Activated naive CD4-positive, alpha-beta T cell treated with anti-CD3 and anti-CD28 coated beads, Interleukin-2, amount 10 ng/mL, durations not matched to agents 7 days and 5 days (primary cell): ENCODE measurements around the gene HAGH.

ENCODE experiments used
- CTCF ChIA-PET: fragments of 350-600 bp; sonication (Branson Sonifier 250); formaldehyde crosslinking; loops from one replicate; lab custom pipeline; 2021; ENCODE audit warnings: antibody characterized with exemption; lab: Charles Lee
- DNase-seq: peaks from one replicate; pipeline ENCODE4 v3.0.0-alpha.2; 2020
- H3K27ac Mint-ChIP-seq: one replicate; pipeline ENCODE4 v1.8.0; 2021; ENCODE audit warnings: mild to moderate bottlenecking, moderate library complexity, mixed read lengths
- H3K27me3 Mint-ChIP-seq: one replicate; pipeline ENCODE4 v1.8.0; 2021; ENCODE audit warnings: mild to moderate bottlenecking, mixed read lengths
- H3K36me3 Mint-ChIP-seq: one replicate; pipeline ENCODE4 v1.8.0; 2021; ENCODE audit warnings: mixed read lengths
- H3K4me1 Mint-ChIP-seq: one replicate; pipeline ENCODE4 v1.8.0; 2021; ENCODE audit warnings: mixed read lengths
- H3K4me3 Mint-ChIP-seq: one replicate; pipeline ENCODE4 v1.8.0; 2021; ENCODE audit warnings: mild to moderate bottlenecking, moderate library complexity, mixed read lengths
- H3K9me3 Mint-ChIP-seq: one replicate; pipeline ENCODE4 v1.8.0; 2021; ENCODE audit warnings: mixed read lengths

HAGH gene

DNA sequence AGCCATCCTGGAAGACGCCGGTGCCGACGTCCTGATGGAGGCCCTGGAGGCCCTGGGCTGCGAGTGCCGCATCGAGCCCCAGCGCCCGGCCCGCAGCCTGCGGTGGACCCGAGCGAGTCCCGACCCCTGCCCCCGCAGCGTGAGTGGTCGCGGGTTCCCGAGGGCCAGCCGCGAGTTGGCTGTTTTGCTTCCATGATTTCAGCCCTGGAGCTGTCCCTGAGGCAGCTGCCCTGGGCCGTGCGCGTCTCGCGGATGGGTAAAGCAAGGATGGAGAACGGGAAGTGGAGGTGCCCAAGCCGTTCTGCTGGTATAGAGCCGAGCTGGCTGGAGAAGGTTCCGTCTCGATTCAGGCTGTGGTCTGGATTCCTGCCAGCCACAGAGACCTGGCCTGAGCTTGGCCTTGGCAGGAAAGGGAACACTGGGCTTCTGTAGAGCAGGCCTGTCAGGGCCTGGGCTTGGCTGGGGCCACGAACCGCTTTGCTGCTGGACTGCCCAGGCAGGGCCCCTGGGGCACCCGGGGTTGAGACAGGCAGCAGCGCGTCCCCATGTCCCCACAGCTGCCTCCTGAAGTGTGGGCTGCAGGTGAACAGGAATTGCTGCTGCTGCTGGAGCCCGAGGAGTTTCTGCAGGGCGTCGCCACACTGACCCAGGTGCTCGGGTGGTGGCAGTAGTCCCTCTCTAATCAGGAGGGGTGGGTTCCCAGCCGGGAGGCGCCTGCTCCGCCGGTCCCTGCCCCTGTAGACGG lies 52.8 kb downstream of the HAGH start:
- Mint-ChIP-seq H3K4me1 (peaks cover 24% of the 10 kb centered on the region), H3K9me3 (no peaks in the 10 kb centered on the region), H3K27me3 (no peaks in the 10 kb centered on the region), H3K4me3 (peak overlapping the region; percentile 96), H3K36me3 (peaks cover 7% of the 10 kb centered on the region), H3K27ac (peak overlapping the region; percentile 76)
- CTCF ChIA-PET = interaction anchor here (0.9 to 1.4 kb wide), 4 partner anchors 9 to 177 kb away, joined by 3 to 9 read pairs (median 3); partner anchors contain the start of genes MAPK8IP3, NUBP2 and SPSB3
- no peak for DNase-seq

DNA sequence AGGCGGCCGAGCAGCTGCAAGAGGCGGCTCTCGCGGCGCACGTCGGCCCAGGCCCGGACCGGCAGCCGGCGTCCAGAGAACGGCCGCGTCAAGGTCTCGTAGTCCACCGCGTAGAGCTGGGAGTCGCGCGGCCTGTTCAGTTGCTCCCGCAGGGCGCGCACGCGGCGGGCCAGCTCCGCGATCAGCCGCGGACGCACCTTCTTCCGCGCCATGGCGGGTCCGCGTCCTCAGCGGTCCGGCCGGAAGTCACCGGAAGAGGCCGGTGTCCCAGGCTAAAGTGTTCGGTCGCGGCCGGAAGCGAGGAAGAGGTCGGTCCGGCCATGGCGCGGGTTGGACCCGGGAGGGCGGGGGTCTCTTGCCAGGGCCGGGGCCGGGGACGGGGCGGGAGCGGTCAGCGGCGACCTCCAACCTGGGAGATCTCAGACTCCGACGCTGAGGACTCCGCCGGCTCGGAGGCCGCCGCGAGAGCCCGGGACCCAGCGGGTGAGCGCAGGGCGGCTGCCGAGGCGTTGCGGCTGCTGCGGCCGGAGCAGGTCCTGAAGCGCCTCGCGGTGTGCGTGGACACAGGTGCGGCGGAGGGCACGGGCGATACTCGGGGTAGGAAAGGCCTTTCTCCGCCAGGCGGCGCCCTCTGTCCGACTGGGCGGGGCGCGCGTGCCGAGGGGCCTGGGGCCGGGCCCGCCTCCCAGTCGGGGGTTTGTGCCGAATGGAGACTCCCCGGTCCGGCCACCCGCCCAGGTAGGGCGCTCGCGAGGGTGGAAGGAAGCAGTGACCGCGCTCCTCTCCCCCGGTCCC lies 53.5 kb downstream of the HAGH start, which contains the start of gene MRPS34:
MRPS34 (minus strand) TSS at position 227 of the 795 bp plus-strand sequence; CDS start at position 212, 15 bp downstream.
- H3K36me3 Mint-ChIP-seq = peaks cover 8% of the 10 kb centered on the region
- peaks cover 24% of the 10 kb centered on the region for H3K4me1 Mint-ChIP-seq
- CTCF ChIA-PET = interaction anchor here (0.8 to 1.4 kb wide), 3 partner anchors 9 to 178 kb away, joined by 3 to 9 read pairs (median 5); partner anchors contain the start of genes NUBP2 and SPSB3
- DNase-seq = peak; percentile 85
- H3K9me3 Mint-ChIP-seq = no peaks in the 10 kb centered on the region
- H3K27me3 Mint-ChIP-seq = no peaks in the 10 kb centered on the region
- H3K4me3 Mint-ChIP-seq = peak within 1 kb of the TSS; percentile 96
- H3K27ac Mint-ChIP-seq = peak within 1 kb of the TSS; percentile 97

DNA sequence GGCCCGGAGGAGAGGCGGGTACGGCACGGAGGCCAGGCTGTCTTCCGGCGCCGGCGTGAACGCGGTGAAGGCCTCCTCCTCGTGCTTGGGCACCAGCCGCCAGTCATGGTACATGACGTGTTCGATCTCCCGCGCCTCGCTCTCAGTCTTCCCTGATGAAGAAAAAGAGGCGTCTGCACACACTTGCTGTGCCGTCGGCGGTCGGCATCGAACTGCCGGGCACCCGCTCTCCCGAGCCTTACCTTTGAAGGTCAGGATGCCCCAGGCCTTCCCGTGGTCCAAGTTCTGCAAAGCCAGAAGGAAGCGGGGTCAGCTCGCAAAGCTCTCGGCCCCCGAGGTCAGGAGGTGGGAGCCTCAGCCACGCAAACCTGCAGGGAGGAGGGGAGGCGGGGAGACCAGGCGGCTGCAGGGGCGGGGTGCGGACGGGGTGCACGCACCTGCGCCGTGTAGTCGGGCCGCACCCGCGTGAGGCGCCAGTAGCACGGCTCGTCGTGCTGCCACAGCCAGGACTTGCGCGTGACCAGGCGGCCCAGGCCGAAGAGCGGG lies 54.2 kb downstream of the HAGH start, which contains the start of gene EME2:
EME2 (plus strand) TSS at position 449 of the 546 bp plus-strand sequence. CDS start 418 bp downstream, outside the sequence.
- Mint-ChIP-seq H3K36me3 (peaks cover 11% of the 10 kb centered on the region), H3K9me3 (no peaks in the 10 kb centered on the region), H3K27ac (peak within 1 kb of the TSS; percentile 97), H3K27me3 (no peaks in the 10 kb centered on the region), H3K4me1 (peaks cover 24% of the 10 kb centered on the region), H3K4me3 (peak within 1 kb of the TSS; percentile 96)
- CTCF ChIA-PET = interaction anchor here (0.8 kb wide), 1 partner anchor 10 kb away, joined by 5 read pairs; the partner anchor contains the start of genes NUBP2 and SPSB3
- DNase-seq = peak; percentile 66

DNA sequence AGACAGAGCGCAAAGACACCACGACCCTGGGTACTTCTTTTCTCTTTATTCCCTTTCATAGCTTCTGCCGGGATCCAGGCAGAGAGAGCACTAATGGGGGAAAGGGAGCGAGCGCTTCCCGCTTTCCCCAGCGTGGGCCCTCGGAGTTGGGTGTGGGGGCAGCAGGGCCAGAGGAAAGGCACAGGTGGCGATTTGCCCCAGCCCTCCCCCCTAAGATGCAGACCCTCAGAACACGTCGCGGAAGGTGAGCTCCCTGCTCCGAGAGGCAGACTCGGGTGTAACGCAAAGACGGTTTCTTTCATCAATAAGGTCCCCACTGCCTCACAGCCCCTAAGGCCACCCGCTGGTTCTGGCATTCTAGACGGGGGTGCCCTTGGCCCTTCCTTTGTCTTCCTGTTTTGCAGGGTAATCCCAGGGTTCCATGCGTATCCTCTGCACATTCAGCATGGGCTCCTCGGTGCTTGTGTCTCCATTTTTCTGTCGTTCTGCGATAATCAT lies 54.7 kb downstream of the HAGH start:
- peaks cover 13% of the 10 kb centered on the region for H3K36me3 Mint-ChIP-seq
- H3K4me1 Mint-ChIP-seq = peaks cover 24% of the 10 kb centered on the region
- H3K27ac Mint-ChIP-seq = peak overlapping the region; percentile 97
- H3K4me3 Mint-ChIP-seq = peak overlapping the region; percentile 96
- no peaks in the 10 kb centered on the region for H3K9me3 Mint-ChIP-seq
- CTCF ChIA-PET = no interaction called here
- DNase-seq = no peak
- H3K27me3 Mint-ChIP-seq = no peaks in the 10 kb centered on the region

DNA sequence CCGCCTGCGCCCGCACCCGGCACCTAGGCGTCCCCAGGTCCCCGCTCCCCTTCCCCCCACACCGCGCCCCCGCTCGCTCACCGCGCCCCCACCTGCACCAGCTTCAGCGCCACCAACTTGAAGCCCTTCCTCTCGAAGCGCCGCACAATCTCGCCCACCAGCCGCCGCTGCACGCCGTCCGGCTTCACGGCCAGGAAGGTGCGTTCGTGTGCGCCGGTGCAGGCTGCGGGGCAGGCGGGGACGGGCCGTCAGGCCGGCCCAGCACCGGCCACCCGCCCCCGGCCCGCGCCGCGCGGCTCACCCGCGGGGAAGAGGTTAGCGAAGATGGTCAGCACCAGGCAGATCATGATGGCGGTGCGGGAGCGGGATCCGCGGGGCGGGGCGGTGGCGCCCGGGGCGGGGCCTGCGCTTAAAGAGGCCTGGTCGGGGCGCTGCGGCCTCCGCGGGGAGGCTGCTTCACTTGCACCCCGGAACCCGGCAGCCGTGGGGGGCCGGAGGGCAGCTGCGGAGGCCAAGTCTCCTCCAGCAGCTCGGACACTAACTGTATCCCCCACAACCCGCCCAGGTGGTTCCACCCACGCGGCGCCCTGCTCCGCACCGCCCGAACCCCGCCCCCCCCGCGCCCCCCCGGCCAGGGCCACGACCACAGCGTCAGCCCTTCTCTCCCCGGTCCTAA lies 55.3 kb downstream of the HAGH start, which contains the start of gene NME3:
NME3 (minus strand) TSS at position 356 of the 676 bp plus-strand sequence; CDS start at position 347, 9 bp downstream.
- CTCF ChIA-PET = interaction anchor here (1.6 kb wide), 1 partner anchor 10 kb away, joined by 3 read pairs; no protein-coding TSS in a partner anchor
- no peaks in the 10 kb centered on the region for H3K27me3 Mint-ChIP-seq
- no peaks in the 10 kb centered on the region for H3K9me3 Mint-ChIP-seq
- peaks cover 24% of the 10 kb centered on the region for H3K4me1 Mint-ChIP-seq
- peaks cover 13% of the 10 kb centered on the region for H3K36me3 Mint-ChIP-seq
- peak; percentile 85 for DNase-seq
- peak within 1 kb of the TSS; percentile 97 for H3K27ac Mint-ChIP-seq
- H3K4me3 Mint-ChIP-seq = peak within 1 kb of the TSS; percentile 96

DNA sequence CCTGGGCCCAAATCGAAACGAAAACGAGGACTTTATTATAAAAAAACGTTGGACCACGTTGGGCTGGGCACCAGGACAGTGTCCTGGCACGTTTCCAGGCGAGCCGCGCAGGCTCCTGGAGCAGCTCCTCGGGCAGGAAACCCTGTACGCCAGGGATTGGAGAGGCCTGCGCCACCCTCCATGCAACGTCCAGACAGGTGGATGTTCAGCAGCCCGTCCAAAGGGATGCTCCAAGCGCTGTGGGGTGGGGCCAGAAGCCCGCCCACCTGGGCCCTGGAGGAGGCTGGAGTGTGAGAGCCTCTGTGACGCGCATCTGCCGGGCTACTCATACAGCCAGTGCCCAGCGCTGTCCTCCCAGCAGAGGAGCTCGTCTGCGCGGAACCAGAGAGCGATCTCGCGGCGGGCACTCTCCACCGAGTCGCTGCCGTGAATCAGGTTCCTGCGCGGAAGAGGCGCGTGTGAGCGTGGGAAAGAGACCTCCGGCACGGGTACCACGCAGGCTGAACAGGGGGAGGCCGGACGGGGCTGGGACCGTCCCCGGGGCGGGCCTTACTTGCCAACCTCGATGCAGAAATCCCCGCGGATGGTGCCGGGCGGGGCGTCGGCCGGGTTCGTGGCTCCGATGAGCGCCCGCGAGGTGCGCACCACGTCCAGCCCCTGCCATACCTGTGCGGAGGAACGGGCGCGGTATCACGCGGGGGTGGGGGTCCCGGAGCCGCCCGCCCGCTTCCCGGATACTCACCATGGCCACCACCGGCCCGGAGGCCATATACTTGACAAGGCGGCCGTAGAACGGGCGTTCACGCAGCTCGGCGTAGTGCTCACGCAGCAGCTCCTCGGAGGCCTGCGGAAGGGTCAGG lies 56.1 kb downstream of the HAGH start:
- CTCF ChIA-PET = interaction anchor here (1.6 kb wide), 1 partner anchor 11 kb away, joined by 3 read pairs; no protein-coding TSS in a partner anchor
- H3K4me1 Mint-ChIP-seq = peaks cover 24% of the 10 kb centered on the region
- peak overlapping the region; percentile 96 for H3K4me3 Mint-ChIP-seq
- no peaks in the 10 kb centered on the region for H3K27me3 Mint-ChIP-seq
- peaks cover 13% of the 10 kb centered on the region for H3K36me3 Mint-ChIP-seq
- no peaks in the 10 kb centered on the region for H3K9me3 Mint-ChIP-seq
- H3K27ac Mint-ChIP-seq = peak overlapping the region; percentile 71
- peak; percentile 50 for DNase-seq

DNA sequence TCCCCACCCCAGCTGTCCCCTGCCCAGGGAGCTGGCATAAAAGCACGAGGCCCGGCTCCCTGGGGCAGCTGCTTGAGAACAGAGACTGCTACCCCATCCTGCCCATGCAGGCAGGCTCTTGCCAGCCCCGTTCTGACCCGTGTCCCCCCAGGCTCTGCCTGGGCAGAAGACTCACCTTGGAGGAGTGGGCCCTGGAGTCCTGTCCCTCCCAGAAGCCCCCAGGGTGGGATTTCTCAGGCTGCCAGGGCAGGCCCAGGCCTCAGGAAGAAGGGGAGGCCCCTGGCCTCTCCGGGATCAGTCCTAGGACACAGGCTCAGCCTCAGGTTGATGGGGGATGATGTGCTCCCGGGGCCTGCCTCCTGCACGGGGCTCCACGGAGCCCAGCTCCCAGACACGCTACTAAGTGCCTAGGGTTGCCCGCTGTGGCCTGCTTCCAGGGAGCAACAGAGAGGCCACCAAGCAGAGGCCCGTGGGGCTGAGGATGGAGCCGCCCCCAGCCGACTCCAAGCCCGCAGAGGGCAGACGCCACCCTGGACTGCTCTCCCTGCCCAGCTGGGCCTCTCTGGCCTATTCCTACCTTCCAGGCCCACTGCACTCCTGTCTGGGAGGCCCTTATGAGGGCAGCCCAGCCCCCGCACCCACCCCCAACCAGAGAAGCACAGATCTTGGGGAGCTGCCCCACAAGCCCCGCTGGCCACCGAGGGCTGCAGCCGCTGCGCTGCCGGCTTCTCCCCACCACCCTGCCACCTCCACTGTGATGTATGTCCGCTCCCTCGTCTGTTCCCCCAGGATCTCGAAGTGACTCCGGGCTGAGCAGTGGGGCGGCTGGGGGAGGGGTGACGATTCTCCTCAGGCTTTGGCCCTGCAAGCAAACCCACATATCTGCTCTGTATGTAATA lies 57.0 kb downstream of the HAGH start:
- no peaks in the 10 kb centered on the region for H3K27me3 Mint-ChIP-seq
- H3K4me1 Mint-ChIP-seq = peaks cover 16% of the 10 kb centered on the region
- peak overlapping the region; percentile 96 for H3K4me3 Mint-ChIP-seq
- DNase-seq = no peak
- CTCF ChIA-PET = interaction anchor here (1.6 kb wide), 1 partner anchor 12 kb away, joined by 3 read pairs; no protein-coding TSS in a partner anchor
- H3K9me3 Mint-ChIP-seq = no peaks in the 10 kb centered on the region
- H3K36me3 Mint-ChIP-seq = peaks cover 13% of the 10 kb centered on the region
- H3K27ac Mint-ChIP-seq = peak overlapping the region; percentile 68

DNA sequence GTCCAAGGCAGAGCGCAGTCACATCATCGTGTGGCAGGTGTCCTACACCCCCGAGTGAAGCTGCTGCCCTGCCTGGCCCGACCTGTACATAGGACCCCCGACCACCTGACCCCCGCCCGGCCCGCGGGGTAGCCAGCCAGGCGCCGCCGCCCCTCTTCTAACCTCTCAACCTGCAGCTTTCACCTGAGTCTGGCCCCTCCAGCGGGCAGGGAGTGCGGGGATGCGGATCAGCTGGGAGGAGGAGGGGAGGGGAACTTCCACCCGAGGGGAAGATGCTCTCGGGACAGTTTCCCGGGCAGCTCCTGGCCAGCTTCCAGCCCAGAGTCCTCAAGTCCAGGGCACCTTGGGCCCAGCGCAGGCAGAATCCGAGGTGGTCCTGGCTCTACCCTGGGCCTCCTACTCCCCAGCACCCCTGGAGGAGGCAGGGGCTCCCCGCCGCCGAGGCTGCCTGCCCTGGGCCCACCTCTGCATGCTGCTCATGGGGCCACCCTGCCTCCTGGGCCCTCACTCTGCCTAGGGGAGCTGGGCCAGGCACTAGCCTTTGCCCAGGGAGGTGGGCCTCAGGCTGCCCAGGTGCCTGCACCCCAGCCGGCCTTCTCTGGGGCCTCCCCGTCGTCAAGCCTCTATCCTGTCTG lies 57.7 kb downstream of the HAGH start:
- CTCF ChIA-PET = interaction anchor here (0.8 kb wide), 1 partner anchor 100 kb away, joined by 3 read pairs; no protein-coding TSS in a partner anchor
- H3K4me1 Mint-ChIP-seq = peaks cover 14% of the 10 kb centered on the region
- H3K27me3 Mint-ChIP-seq = no peaks in the 10 kb centered on the region
- no peaks in the 10 kb centered on the region for H3K9me3 Mint-ChIP-seq
- no peak overlapping the region for H3K4me3 Mint-ChIP-seq
- DNase-seq = no peak
- H3K36me3 Mint-ChIP-seq = peaks cover 13% of the 10 kb centered on the region
- no peak overlapping the region for H3K27ac Mint-ChIP-seq

DNA sequence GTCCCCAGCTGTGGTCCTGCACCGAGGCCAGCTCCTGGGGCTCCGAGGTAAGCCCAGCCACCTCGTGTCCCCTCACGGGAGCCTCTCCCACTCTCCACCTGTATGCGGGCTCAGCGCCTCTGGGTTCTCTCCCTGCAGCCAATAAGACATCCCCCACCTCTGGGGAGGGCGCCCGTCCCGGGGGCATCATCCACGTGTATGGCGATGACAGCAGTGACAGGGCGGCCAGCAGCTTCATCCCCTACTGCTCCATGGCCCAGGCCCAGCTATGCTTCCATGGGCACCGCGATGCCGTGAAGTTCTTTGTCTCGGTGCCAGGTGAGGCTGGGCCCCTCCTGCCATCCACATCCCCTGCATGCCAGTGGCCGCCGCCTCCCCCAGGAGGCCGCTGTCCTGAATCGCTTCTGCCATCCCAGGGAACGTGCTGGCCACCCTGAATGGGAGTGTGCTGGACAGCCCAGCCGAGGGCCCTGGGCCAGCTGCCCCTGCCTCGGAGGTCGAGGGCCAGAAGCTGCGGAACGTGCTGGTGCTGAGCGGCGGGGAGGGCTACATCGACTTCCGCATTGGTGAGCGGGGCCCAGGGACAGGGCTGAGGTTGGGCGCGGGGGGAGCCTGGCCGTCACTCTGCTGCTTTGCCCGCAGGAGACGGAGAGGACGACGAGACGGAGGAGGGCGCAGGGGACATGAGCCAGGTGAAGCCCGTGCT lies 58.4 kb downstream of the HAGH start:
- CTCF ChIA-PET = interaction anchor here (0.8 kb wide), 1 partner anchor 101 kb away, joined by 3 read pairs; no protein-coding TSS in a partner anchor
- DNase-seq = no peak
- Mint-ChIP-seq H3K27me3 (no peaks in the 10 kb centered on the region), H3K4me3 (no peak overlapping the region), H3K9me3 (no peaks in the 10 kb centered on the region), H3K27ac (no peak overlapping the region), H3K4me1 (peaks cover 12% of the 10 kb centered on the region), H3K36me3 (peaks cover 13% of the 10 kb centered on the region)

DNA sequence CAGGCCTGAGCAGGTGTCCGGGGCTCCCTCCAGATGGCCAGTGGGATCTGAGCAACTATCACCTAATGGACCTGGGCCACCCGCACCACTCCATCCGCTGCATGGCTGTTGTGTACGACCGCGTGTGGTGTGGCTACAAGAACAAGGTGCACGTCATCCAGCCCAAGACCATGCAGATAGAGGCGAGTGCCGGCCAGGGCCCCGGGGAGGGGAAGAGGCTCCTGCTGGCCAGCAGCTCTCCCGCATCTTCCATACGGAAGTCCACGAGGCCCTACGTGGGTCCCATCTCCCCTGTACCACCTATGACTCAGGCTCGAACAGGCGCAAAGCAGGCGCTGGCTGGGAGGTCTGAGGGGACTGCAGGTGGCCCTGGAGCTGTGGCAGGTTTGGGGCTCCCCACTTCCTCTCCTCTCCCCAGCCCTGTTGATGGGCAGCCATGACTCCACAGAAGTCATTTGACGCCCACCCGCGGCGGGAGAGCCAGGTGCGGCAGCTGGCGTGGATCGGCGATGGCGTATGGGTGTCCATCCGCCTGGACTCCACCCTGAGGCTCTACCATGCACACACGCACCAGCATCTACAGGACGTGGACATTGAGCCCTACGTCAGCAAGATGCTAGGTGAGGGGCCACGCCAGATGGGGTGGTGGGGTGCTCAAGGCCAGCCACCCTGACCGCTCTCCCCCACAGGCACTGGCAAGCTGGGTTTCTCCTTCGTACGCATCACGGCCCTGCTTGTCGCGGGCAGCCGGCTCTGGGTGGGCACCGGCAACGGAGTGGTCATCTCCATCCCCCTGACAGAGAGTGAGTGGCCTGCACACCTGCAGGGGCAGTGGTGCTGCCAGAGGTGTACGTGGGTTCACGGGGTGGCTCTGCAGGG lies 59.3 kb downstream of the HAGH start:
- CTCF ChIA-PET = no interaction called here
- no peak for DNase-seq
- H3K4me3 Mint-ChIP-seq = no peak overlapping the region
- peaks cover 12% of the 10 kb centered on the region for H3K4me1 Mint-ChIP-seq
- H3K9me3 Mint-ChIP-seq = no peaks in the 10 kb centered on the region
- peaks cover 11% of the 10 kb centered on the region for H3K36me3 Mint-ChIP-seq
- H3K27me3 Mint-ChIP-seq = no peaks in the 10 kb centered on the region
- no peak overlapping the region for H3K27ac Mint-ChIP-seq
